ENCODE data around the gene FOXO1.
"Not testable (repeated sequence)": the region's sequence is repeated elsewhere in the genome, so short reads cannot be mapped to it uniquely, and the experiment has no call there.

FOXO1 gene

GRCh38 chr13:40665126-40666044 lies 1.1 kb downstream of the FOXO1 start:
- DNase-seq: no peak

- DNase-seq: no peak
These were observed 1.9 kb downstream of the FOXO1 start for GRCh38 chr13:40664350-40665125.

- not testable (repeated sequence) for DNase-seq
These were observed 2.4 kb downstream of the FOXO1 start for GRCh38 chr13:40664100-40664349.

GRCh38 chr13:40662866-40663265 lies 3.6 kb downstream of the FOXO1 start:
- DNase-seq: no peak

- no peak for DNase-seq
These were observed 4.4 kb downstream of the FOXO1 start for GRCh38 chr13:40661875-40662665.

GRCh38 chr13:40660692-40661091 lies 5.7 kb downstream of the FOXO1 start:
- no peak for DNase-seq

GRCh38 chr13:40660141-40660664 lies 6.2 kb downstream of the FOXO1 start:
- DNase-seq: no peak

- no peak for DNase-seq
These were observed 8.5 kb downstream of the FOXO1 start for GRCh38 chr13:40657951-40658350.

GRCh38 chr13:40657307-40657706 lies 9.1 kb downstream of the FOXO1 start:
- no peak for DNase-seq

- DNase-seq: no peak
These were observed 10.1 kb downstream of the FOXO1 start for GRCh38 chr13:40656358-40656757.

GRCh38 chr13:40653527-40654318 lies 12.7 kb downstream of the FOXO1 start:
- no peak for DNase-seq

GRCh38 chr13:40652588-40652940 lies 13.9 kb downstream of the FOXO1 start:
- no peak for DNase-seq

- DNase-seq: no peak
These were observed 14.4 kb downstream of the FOXO1 start for GRCh38 chr13:40651866-40652587.

- DNase-seq: no peak
These were observed 17.6 kb downstream of the FOXO1 start for GRCh38 chr13:40648841-40649240.

GRCh38 chr13:40648040-40648439 lies 18.4 kb downstream of the FOXO1 start:
- no peak for DNase-seq

- no peak for DNase-seq
These were observed 21.4 kb downstream of the FOXO1 start for GRCh38 chr13:40644838-40645604.

- no peak for DNase-seq
These were observed 25.5 kb downstream of the FOXO1 start for GRCh38 chr13:40640845-40641458.

- DNase-seq: no peak
These were observed 26.2 kb downstream of the FOXO1 start for GRCh38 chr13:40640202-40640601.

- no peak for DNase-seq
These were observed 27.2 kb downstream of the FOXO1 start for GRCh38 chr13:40639221-40639681.

- DNase-seq: no peak
These were observed 28.8 kb downstream of the FOXO1 start for GRCh38 chr13:40637643-40638042.

Measured in amniotic stem cell (primary cell).